Activated CD4-positive, alpha-beta T cell treated with anti-CD3 and anti-CD28 coated beads, Interleukin-2, Interleukin-4, amounts not matched to agents 100 ng/mL and 50 ng/mL, durations not matched to agents 16 hours and 8 hours (primary cell): ENCODE measurements around the gene FAM13C.

Experiments used
- DNase-seq: peaks from one replicate; pipeline ENCODE4 v3.0.0-alpha.2; 2020; ENCODE audit warnings: low spot score

The FAM13C gene

DNA sequence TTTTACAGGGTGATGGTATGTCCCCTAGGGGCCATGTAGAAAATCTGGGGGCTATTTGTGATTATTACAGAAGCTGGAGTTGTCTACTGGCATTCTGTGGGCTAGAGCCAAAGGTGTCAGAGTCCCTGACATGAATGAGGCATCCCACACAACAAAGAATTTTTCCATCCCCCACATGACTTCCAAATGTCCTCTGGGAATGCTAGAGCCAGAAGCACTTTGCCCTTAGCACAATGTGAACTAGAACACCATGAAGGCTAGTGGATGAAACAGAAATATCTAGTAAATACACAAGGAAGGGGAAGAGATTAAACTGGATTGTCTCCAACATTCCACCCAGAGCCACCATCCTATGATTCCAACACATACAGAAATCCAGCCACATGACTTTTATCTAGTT lies 46.9 kb downstream of the FAM13C start:
- DNase-seq, result no peak

DNA sequence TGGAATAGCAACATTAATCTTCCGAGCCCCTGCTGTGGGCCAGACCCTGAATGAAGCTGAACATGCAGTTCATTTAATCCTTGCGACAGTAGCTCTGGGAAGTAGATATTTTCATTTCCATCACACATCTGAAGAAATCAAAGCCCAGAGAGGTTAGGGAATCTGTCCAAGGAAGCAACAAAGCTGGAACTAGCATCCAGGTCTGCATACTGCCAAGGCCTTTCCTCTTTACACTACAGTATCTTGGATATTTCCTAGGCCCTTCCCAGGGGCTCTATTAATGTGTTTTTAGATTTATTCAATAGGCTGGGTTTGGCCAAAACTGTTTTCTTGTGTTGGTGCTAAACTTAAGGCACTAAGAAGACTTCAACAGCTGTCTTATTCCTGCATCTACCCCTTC lies 48.1 kb downstream of the FAM13C start:
- DNase-seq, result no peak

DNA sequence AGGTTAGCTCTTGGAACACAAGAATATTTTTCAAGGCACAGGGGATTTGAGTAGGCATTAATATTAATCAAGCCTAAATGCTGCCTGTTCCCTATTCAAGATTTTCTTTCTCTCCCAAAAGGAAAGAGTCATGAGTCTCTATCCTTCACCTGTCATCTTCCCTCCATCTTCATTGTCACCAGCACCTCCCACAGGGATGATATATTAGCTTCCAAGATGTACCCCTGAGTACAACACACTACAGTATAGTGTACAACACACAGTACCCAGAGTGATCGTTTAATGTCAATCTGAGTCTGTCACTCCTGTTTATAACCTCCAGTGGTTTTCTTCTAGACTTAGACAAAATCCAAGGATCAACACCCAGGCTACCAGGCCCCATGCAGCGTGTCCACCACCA lies 50.1 kb downstream of the FAM13C start:
- no peak for DNase-seq

DNA sequence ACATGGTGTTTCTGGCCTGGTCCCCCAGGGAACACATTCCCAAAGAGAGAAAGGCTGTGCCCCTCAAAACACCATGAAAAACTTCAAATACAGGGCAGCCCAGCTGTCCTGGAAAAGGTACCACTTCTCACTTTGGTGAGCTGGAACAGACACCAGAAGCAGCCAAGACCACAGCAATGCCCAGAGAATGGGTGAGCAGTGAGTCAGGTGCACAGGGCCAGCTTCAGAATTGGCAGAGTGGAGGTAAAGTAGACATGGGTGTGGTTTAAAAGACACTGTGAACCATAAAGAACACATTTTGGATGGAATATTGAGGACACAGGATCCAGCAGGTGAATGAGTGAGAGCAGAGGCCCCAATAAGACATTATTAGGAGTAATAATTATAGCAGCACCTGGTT lies 51.3 kb downstream of the FAM13C start:
- no peak for DNase-seq

DNA sequence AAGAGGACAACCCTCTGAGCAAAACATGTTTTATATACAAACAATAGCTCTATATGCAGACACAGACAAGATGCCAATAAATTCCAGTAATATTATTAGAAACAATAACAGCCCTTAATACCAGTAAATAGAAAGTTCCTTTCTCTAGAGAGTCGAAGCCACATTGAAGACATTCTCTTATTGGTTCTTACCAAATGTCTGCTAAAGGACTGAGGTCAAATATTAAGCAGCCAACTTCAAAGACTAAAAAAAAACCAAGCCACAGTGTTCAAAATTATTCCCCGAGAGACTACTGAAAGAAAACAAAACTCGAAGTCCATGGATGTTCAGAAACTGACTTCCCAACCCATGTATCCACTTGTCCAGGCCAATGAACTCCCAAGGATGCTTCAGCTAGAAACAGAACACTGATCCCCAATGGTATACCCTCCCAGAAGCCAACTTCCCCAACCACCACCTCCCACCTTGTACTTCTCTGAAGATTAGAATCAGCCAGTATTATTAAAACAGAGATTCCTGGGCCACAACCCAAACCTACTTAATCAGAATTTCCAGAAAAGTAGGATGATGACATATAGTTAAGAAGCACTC lies 51.9 kb downstream of the FAM13C start:
- DNase-seq, result no peak

DNA sequence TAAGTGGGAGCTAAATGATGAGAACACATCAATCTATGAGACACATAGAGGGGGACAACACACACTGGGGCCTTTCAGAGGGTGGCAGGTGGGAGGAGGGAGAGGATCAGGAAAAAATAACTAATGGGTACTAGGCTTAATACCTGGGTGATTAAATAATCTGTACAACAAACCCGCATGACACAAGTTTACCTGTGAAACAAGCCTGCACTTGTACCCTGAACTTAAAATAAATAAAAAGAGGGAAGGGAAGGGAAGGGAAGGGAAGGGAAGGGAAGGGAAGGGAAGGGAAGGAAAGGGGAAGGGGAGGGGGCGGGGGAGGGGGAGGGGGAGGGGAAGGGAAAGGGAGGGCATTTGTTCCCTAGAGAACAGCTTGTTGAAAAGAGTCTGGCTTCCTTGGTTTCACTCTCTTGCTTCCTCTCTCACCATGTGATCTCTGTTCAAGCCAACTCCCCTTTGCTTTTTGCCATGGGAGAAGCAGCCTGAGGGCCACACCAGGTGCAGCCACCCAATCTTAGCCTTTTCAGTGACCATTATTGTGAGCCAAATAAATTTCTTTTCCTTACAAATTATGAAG lies 57.7 kb downstream of the FAM13C start:
- DNase-seq, result no peak

DNA sequence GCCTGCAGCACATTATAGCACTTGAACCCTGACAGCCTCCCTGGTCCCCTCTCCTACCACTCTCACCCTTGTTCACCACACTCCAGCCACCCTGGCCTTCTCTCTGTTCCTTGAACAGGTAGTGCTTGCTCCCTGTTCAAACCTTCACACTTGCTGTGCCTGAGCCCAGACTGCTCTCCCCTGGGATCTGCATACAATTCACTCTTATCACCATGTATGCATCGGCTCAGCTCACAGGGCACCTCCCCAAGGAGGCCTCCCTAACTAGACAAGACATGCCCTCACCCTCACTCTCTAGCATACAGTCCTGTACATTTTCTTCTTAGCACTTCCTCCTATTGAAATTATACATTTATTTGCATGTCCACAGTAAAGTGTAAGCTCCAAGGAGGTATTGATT lies 59.3 kb downstream of the FAM13C start:
- DNase-seq, result no peak

DNA sequence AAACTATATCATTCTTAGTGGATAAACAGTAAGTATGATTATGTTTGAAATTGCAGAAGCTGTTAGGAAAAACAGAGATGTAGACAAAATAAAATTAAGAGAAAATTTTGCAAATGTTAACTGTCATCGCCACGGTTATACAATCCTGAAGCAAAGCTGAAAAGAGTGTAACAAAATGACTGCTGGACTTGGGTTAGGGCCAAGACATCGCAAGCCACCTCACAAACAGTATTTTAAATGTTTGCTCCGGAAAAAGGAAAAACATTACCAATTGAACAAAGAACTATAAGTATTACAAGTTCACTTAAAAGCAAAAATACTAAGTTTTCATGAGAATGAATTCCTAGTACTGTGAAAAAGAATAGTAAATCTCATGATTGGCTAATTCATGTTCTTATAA lies 60.0 kb downstream of the FAM13C start:
- DNase-seq, result no peak

DNA sequence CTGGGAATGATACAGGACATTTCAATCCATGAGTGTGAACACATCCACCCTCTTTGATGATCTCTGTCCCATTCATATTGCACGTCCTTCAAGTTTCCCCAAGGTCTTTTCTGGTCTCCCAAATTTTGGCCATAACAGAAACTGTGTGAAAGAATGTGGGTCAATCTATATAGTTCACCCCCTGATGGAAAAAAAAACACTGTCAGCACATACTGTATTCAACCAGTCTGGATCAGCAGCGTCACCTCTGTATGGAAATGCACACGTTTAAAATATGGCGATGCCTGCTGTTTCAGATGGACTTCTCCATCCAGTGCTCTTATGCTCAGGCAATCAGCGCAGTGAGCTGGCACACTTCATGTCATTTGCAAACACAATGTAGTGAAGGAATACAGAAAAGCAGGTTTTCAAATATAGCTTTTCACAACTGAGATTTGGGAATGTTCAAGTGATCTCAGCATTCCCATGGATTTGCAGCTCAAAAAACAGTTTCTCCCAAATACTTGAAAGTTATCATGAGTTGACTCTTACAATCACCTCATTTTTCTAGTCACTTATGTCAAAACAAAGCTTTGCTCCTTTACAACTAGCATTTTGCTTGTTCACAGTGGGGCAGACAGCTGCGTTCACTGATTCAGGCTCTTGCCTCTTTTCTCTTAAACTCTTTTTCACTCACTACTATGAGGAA lies 61.1 kb downstream of the FAM13C start:
- DNase-seq, result no peak

DNA sequence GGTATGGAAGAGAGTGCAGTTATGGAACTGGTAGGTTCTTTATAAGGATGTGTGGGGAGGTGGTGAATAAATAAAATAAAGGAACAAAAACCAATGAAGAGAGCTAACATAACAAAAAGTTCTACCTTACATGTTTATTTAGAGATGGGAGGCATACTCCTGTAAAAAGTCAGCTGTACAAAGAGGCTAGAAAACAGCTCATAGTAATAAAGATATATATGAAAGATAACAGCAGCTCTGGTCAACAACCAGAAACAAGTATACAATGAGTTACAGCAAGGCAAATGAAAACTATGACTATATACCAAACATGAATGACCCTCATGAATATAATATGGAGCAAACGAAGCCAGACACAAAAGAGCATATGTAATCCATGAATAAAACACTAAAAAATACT lies 62.0 kb downstream of the FAM13C start:
- DNase-seq, result no peak

DNA sequence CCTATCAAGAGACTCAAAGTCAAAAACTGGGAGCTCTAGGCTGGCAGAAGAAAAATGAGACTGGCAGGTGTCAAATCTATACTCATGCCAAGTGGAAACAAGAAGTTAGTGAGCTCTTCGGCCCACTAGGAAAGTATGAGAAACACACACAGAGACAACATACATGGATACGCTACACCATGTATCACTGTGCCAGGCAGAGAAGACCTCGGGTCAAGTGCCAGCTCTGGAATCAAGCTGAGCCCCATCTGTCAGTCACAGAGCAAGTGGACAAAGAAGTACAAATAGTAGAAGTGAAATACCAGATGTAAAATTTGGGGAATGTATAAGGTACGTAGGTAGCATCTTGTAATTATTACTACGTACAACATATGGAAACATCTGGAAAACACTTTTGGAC lies 62.4 kb downstream of the FAM13C start:
- DNase-seq, result no peak

DNA sequence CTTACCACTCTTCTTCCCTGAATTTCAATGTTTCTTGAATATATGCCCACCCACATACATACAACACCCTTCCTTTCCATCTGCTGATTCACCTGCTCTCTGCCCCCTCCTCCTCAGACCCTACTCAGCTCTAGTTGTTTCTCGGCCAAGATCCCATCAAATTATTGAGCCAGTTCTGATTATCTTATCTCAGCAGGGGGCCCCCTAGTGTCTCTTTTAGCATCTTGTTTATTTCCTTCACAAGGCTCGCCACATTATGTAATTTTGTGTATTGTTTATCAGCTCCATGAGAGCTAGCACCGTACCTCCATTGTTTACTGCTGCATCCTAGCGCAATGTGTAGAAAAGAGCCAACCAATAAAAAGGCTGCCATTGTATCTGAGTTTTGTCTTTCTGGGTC lies 71.9 kb downstream of the FAM13C start:
- DNase-seq, result no peak

DNA sequence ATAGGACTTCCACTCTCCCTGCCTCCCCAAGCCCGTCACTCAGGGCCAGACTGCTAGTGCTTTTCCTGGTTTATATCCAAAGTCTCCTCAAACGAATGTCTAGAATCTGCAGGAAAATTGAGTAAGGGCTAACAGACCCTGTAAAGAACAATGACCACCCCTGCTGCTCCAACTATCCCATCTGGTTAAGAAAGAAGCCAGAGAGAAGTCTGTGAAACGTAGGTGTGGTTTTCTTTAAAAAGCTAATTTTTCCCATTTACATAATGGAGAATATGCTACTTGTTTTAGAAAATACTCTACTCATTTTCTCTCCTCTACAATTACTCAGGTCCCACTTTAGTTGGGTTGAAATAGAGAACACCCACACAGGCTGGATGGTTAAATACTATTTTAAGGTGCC lies 72.5 kb downstream of the FAM13C start:
- no peak for DNase-seq

DNA sequence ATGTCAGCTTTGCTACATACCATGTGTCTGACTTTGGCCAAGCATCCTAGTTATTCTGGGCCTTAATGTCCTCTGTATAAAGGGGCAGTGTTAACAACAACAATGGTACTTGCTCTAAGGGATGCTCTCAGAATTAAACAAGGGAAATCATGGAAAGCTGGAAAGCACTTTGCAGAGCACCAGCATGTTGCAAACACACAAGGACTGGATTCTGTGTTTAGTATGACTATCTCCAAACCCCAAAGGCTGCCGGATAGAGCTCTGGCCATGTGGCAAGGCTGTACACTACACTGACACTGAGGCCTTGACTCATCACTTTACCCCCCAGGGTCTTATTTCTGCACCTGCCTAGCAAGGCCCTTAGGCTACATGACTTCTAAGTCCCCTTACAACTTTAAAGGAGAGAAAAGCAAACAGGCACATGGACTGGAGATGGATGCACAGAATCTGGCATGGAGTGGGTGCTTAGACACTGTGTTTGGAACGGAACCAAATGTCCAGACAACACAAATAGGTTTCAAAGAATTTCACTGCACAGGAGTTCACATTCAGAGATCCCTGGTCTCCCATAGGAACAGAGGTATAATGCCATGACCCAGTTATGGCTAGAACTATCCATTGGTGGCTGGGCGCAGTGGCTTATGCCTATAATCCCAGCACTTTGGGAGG lies 74.6 kb downstream of the FAM13C start:
- DNase-seq, result no peak

DNA sequence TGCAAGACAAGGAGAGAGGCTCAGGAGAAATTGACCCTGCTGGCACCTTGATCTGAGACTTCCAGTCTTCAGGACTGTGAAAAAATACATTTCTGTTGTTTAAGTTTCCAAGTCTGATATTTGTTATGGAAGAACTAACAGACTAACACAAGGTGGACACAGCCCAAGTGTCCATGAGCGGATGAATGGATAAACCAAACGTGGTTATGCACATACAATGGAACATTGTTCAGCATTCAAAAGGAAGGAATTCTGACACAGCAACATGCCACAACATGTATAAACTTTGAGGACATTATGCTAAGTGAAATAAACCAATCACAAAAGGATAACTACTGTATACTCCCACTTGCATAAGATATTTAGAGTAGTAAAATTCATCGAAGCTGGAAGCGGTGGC lies 76.5 kb downstream of the FAM13C start:
- DNase-seq, result no peak

DNA sequence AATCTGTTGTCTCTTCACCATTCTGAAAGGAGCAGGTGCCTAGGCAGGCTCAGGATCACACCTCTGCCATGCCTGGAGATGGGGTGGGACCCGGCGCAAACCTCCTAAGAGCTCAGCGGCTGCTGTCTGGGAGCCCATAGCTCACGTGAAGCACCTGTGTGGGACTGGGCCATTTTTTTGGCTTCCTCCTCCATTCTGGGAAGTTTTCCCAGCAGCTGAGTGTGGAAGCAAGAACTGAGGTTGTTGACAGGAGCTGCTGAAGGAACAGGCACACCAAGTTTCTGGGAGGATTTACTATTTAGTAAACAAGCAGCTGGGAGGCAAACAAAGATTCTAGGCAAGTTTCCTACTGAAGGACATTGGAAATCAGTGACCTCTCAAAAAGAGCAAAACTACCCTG lies 77.3 kb downstream of the FAM13C start:
- no peak for DNase-seq

DNA sequence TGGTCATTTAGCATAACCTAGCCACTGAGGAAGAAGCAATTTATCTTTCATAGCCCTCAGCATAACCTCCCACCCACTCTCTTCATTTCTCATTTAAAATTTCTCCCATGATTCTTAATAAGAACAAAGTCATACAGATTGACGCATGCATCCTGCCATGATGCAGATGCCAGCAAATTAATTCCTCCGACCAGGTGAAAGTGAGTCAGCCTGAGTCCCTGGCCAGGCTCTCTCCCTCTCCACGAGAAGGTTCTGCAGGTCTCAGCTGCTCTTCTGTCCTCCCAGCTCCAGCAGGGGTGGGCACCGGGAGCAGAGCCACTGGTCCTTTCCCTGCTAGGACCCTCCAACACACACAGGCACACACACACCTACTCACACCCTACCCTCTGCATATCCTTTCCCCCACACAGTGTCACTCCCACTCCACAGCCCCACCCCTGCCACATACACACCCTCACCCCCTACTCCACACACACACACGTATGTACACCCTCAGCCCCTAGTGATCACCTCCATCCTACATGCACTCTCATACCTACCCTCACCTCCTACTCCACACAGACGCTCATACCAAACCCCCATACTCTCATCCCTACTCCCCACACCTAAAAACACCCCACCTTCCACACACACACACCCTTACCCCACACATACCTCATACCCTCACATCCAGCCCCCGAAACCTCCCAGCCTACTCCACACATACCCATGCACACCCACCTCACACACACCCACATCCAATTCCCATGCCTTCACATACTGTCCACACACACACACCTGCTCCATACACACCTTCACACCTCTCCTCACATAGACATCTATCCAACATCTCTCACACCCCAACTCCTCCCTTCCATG lies 78.0 kb downstream of the FAM13C start:
- DNase-seq, result no peak

DNA sequence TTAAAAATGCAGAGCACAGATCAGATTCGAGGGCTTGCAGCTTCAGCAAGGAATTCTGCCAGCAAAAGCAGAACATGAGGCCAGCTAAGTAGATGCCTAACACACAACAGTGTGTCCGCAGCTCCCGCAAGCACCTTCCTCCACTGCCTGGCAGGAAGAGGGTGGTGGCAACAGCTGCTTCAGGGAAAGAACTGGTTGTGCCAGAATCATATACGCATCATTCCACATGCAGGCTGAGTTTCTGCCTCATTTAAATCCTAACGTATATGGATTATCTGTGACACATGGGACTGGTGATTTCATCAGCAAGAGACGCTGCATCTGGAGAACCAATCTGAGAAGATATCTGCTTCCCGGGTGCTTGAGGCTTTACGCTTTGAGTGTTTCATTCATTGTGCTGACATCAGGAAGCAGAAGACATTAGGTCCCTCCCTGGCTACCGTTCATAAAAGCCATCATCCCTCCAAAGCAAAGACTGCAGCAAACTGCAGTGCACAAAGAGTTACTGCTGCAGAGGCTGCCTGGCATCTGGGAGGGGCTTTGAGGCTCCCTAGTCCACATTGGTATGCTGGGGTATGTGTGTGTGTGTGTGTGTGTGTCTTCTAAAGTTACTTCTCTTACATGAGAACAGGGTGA lies 78.8 kb downstream of the FAM13C start:
- DNase-seq, result no peak

DNA sequence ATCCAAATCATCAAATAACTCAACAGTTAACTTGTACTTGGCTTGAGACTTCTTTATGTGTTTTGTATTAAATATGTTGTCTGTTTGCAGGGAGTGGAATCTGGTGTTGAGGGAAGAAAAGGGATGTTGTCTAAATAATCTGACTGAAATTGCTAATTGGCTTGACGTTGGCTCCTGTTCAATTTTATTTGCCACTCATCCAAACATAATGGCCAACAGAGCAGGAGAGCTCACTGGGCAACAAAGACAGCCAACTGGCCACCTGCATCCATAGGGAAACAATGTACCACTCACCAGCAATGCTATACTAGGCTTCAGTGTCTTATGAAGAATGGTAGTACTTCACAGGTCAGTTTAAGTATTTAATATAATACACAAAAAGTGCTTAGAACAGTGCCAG lies 80.5 kb downstream of the FAM13C start:
- no peak for DNase-seq

DNA sequence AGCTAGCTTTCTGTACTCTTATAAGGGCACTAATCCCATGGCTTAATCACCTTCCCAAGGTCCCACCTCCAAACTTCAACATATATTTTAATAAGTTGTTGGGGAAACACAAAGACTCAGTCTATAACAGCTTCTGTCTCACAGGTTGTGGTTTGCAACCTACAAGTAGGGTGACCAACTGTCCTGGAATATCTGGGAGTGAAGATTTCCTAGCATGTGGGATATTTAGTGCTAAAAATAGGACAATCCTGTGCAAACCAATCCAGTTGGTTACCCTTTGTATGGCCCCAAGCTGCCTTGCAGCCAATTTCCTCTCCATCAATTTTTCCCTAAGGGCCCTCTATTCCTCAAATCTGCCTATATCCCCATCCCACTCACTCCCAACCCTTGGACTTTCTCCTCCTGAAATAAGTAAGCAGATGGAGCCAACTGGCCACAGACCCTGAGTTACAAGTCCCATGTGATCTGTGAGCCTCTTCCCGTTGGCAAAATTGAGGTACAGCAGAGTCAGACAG lies 82.3 kb downstream of the FAM13C start:
- DNase-seq, result no peak

DNA sequence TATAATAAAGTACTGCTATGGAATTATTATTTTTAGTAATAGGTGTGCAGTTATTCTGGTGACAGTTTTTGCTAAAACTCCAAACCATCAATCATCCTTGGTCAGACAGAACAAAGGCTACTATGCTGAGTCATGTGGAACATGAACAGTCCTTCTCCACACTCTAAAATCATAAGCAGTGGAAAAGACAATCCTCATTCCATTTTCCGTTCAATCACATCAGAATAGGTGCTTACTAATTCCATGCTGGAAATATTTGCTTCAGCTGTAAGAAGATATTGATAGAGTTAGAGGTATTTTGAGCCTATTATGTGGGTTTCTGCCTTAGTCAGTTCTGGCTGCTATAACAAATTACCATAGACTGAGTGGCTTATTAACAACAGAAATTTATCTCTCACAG lies 82.9 kb downstream of the FAM13C start:
- no peak for DNase-seq

DNA sequence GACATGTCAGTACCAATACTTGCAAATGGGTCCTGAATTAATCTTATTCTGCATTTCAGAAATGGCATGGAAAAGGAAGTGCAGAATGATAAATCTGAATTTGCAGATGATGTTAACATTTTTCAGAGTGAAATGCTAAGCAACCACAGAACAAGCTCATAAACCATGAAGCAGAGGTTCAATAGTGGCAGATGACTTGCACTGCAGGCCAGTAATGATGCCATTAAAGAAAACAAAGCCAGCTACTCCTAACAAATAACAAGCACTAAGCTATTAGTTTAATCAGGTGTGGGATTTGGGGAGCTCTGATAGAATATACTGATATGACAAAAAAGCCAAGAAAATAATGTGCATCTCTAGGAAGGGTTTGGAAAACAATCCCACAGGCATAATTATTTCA lies 85.4 kb downstream of the FAM13C start:
- DNase-seq, result no peak
